LoVo (cell line): Measurements from ENCODE around the gene TNS2.
"Not testable (repeated sequence)": the region's sequence is repeated elsewhere in the genome, so short reads cannot be mapped to it uniquely, and the experiment has no call there.

Experiments
- DNase-seq: peaks from one replicate; pipeline ENCODE4 v3.0.0-alpha.2; 2016; ENCODE audit warnings: low spot score

Gene TNS2

DNA sequence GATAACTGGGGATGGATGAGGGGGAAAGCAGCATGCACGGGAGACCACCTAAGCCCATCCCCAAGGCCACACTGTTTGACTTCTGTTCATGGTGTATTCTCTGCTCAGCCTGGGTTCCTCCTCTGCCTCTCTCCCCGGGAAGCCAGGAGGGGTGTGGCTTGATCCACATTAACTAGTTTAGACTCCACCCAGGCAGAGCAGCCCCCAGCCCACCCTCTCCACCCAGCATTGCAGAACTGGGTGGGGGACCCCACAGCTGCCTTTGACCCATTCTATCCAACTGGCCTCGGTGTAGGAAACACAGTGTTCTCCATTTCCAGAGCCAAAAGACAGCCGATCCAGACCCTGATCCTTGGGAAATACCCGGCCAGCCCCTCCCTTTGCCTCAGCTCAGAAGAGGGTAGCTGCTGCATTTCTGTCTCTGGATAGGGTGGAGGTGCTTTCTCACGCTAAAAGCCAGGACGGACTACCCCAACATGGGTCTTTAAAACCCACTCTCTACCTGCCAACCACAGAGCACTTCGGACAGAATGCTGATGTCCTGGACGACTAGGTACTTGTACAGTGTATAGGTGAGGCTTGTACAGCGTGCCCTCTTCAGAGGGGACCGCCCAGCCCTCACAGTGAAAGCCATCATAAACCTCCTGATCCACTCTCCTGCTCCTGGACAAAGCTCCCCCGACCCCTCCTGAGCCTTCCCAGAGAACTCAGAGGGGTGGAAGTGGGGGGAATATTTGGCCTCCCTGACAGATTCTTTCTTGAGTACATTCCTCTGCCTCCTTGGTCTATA lies 20.0 kb downstream of the TNS2 start:
- no peak for DNase-seq

DNA sequence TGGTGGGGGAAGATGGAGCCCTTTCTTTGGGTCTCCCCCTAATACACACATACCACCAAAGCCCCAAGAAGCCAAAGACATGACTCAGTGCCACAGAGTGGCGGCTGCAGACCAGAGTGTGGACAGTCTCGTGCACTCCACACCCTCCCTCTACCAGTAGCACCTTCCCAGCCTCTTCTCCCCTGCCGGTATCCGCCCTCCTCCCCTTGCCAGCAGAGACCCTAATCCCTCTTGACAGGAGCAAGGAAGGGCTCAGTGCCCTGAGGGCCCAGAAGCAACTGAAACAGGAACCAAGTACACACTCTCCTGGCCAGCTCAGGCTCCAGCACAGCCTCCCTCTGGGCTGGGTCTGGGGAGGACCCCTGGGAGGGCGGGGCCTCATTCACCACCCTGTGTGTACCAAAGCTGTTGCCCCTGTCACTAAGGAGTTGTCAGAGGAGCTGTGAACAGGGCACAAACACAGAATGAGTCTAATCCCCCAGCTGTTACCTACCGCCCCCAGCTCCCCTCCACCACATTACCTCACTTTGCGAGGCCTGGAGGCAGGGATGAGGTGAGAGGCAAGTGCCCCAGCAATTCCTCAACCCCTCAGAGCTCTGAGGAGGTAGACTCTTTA lies 21.1 kb downstream of the TNS2 start:
- no peak for DNase-seq

DNA sequence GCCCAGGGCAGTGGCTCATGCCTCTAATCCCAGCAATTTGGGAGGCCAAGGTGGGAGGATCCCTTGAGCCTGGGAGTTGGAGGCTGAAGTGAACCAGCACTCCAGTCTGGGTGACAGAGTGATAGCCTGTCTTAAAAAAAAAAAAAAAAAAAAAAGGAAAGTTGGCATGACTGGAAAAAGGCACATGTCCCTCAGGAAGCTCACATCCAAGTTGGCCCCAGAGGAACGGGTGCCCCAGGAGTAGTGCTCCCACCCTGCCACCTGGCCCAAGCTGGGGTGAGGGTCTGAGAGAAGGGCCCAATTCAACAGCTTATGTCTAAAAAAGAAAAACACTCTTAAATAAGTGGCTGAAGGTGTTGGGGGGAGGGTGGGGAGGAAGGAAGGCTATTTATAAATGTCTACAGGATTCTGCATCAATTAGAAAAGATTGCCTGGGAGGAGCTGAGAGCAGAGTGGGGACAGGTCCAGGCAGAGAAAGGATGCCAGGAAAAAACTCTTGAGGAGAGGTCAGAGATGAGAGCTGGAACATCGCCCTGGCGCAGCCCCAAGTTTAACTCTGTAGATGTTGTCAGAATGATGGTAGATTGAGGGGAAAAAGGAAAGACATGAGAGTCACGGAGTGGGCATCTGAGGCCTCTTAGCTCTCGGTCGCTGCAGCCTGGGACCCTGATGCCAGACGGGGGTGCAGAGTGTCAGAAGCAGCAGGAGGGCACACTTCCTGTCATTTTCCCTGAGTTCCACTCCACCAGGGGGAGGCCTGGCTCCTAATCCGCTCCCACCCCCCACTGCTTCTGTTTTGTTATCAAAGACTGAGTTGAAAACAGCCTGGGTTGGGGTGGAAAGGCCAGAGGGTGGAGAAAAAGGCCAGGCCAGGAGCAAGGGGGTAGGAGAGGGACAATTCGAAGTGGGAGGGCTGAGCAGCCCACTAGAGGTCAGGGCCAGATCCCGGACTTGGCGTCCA lies 22.0 kb downstream of the TNS2 start:
- no peak for DNase-seq

DNA sequence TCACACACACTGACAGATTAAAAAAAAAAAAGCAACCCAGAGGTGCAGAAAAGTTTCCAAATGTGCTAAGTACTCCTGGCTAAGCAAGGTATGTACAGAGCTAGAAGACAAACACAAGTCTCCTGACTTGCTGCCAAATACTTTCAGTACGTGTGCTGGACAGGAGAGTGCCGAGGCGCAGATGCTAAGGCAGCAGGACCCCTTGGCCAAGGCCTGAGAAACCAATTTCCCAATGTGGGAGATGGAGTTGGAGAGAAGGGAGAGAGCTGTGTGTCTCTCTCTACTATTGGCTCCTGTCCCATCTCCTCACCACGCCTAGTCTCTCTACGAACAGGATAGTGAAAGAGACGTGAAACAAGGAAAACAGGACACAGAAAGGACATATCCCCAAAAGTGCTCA lies 24.0 kb downstream of the TNS2 start:
- no peak for DNase-seq

GRCh38 chr12:53074283-53074998 lies 24.6 kb downstream of the TNS2 start:
- DNase-seq, result no peak

- no peak for DNase-seq
Measured at GRCh38 chr12:53074999-53075370, 25.1 kb downstream of the TNS2 start.

DNA sequence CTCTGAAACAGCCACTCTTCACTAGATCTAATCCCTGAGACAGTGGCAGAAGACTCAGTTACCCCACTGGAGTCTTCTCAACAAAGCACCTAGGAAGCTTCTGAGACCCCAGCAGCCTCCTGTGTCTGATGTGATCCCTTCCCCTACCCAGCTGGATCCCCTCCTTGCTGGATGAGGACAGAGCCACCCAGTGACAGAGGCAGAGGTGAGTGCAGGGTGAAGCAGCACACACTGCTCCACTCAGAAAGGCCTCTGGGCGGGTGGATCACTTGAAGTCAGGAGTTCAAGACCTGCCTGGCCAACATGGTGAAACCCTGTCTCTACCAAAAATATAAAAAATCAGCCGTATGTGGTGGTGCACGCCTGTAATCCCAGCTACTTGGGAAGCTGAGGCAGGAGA lies 26.6 kb downstream of the TNS2 start:
- no peak for DNase-seq

DNA sequence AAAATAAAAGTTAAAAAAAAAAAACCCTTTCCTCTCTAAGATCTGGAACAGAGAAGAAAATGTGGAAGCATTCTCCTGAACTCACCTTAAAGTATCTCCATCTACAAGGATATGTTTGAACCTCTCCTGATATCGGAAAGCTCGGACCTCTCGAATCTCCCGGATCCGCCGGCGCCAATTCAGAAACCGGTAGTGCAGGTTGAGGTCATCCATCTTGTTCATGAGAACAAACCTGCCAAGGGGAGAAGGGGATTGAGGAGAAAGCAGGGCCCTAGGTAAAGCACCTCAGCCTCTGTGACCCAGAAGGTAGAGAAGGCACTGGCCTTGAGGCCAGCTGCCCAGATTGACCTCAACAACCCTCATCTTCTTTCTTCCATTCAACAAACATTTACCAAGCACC lies 27.2 kb downstream of the TNS2 start:
- no peak for DNase-seq

DNA sequence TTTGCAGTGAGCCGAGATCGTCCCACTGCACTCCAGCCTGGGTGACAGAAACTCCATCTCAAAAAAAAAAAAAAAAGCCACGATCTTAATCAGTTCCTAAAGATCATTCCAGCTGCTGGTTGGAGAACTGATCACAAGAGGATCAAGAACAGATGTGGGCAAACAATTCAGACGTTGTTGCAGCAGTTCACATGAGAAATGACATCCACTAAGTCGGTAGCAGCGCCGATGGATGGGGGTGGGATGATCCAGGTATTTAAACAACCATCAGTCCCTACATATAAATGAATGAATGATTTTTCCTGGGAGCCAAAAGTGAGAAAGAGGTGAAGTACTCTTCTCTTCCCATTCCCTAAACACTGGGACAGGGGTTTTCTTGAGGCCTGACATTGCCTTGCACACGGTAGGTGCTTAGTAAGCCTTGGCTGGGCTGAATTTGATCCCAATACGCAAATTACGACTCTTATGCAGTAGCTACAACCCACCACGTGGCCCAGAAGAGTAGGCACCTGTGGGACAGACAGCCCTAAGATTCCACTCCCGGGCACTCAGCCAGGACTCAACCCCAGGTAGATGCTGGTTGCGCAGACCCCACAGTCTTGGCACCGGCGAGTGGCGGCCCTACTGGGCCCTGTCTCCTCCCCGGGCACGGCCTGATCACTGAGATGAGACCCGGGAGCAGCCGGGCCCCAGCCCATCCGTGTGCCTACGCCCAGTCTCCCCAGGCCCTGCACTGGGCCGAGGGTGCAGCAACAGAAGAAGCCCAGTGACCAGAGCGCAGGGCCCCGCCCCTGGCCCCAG lies 28.8 kb downstream of the TNS2 start:
- no peak for DNase-seq

DNA sequence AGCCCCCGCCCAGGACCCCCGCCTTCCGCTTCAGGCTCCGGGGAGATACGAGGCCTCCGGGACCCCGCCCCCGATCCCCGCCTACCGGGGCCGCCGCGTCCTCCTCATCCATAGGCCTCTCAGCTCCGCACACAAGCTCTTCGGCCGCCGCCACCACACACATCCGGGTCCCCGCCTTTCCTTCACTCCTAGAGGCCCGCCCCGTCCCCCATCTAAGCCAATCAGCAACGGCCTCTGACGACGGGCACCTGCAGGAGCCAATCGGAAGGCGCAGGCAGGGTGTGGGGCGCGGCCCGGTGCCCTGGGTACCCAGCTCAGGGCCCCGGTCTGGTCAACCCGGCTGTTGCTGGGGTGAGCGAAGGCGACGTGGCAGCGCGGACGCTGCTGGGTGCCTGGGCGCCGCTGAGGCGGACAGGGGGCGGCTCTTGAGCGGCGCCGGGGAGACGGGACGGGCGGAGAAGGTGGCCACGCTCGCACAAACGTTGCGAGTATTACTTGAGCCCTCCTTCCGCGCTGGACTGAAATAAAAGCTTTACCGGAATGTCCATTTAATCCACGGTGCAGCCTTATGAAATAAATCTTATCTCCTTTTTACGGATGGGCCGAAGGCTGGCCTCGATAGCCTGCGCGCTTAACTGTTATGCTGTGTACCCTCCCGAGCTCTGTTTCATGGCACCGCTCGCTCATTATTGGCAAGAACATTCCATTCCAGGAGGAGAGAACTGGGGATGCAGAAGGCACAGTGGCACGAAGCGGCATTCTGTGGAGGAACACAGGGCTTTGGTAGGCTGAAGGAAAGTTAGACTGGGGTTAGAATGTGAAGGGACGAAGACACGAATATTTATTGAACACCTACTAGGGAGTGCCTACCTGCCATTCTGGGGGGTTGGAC lies 29.6 kb downstream of the TNS2 start, which contains the start of gene SPRYD3:
TSS of gene SPRYD3 (minus strand) at position 165 of the 892 bp plus-strand sequence. CDS start at position 108, 57 bp downstream.
- peak; percentile 100 for DNase-seq

DNA sequence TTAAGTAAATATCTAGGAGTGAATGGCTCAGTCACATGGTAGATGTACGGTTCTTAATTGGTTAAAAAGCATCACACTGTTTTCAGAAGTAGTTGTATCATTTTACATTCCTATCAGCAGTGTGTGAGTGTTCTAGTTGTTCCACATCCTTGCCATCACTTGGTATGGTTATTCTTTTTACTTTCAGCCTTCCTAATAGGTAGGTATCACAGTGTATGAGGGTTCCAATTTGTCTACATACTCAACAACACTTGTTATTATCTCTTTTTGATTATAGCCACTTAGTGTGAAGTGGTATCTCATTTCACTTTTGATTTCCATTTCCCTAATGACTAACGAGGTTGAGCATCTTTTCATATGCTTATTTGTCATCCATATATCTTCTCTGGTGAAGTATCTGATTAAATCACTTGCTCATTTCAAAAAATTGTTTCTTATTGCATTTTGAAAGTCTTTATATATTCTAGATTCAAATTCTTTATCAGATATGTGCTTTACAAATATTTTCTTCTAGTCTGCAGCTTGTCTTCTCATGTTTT lies 32.8 kb downstream of the TNS2 start:
- DNase-seq, result no peak

- no peak for DNase-seq
Measured at GRCh38 chr12:53086361-53086760, 36.5 kb downstream of the TNS2 start.

GRCh38 chr12:53090105-53090504 lies 40.2 kb downstream of the TNS2 start:
- DNase-seq, result no peak

- no peak for DNase-seq
Measured at GRCh38 chr12:53090554-53090953, 40.7 kb downstream of the TNS2 start.

DNA sequence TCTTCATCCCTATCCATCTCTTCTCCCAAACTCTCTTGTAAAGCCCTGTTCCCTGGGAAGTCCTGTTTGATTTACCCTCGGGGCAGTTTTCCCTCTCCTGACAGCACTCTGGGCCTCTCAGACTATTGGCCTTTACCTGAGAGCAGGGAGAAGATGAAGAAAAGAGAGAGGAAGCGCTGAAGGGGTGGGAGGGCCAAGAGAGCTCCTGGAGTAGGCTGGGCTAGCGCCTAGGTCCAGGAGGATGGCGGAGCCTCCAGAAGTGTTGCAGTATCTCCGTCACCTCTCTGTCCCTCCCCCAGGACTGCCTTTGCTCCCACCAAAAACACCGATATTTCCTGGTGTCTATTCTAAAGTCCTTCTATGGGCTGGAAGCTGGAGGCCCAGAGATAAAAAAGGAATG lies 41.9 kb downstream of the TNS2 start:
- DNase-seq, result no peak

GRCh38 chr12:53093777-53094393 lies 44.0 kb downstream of the TNS2 start:
- DNase-seq, result no peak

GRCh38 chr12:53094394-53094787 lies 44.5 kb downstream of the TNS2 start:
- DNase-seq, result no peak

DNA sequence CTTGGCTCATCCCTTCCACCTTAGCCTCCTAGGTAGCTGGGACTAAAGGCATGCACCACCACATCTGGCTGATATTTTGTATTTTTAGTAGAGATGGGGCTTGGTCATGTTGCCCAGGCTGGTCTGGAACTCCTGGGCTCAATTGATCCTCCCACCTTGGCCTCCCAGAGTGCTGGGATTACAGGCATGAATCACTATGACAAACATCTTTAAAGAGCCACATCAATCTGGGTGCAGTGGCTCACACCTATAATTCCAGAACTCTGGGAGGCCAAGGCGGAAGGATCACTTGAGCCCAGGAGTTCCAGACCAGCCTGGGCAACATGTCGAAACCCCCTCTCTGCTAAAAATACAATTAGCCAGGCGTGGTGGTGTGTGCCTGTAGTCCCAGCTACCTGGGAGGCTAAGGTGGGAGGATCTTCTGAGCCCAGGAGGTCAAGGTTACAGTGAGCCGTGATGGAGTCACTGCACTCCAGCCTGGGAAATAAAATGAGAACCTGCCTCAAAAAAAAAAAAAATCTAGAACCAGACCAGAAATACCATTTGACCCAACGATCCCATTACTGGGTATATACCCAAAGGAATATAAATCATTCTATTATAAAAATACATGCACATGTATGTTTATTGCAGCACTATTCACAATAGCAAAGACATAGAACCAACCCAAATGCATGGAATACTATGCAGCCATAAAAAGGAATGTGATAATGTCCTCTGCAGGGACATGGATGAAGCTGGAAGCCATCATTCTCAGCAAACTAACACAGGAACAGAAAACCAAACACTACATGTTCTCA lies 45.1 kb downstream of the TNS2 start:
- DNase-seq, result peak; percentile 34

DNA sequence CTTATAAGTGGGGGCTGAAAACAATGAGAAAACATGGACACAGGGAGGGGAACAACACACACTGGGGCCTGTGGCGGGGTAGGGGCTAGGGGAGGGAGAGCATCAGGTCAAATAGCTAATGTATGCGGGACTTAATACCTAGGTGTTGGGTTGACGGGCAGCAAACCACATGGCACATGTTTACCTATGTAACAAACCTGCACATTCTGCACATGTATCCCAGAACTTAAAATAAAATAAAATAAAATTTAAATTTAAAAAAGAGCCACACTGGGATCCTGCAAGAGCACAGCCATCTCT lies 45.7 kb downstream of the TNS2 start:
- DNase-seq, result not testable (repeated sequence)
